Upper lobe of left lung (tissue), 4 donors: ENCODE measurements around the gene APBB2.

Experiments
- CTCF ChIP-seq, 6 experiments: fragments of 450-650 bp in 4 of 6; fragments of 200-600 bp in 2 of 6; sonication (generic) in 2 of 6; IDR thresholded peaks; one replicate each; pipeline ENCODE4 v1.5.1; 2016 to 2019; ENCODE audit warnings: antibody characterized with exemption in 6 of 6
- EP300 ChIP-seq, 4 donors: sonication (generic); formaldehyde crosslinking; IDR thresholded peaks; one replicate each; pipeline ENCODE4 v1.5.1; 2017; ENCODE audit warnings: antibody characterized with exemption in 4 of 4, control low read depth in 2 of 4

GRCh38 chr4:40956721-40957255, 257.6 kb downstream of the APBB2 start:
- TF ChIP-seq CTCF (IDR thresholded peaks at IDR 0.05) (no peak), EP300 (IDR thresholded peaks at IDR 0.05) (no peak)
